Progenitor cell of endocrine pancreas (in vitro differentiated cells): ENCODE results near the gene ICAM3. TPM values are rescaled to one million over a fixed set of nuclear protein-coding genes. Genes with fewer than 3 reads are reported as not detected.
A peak's percentile ranks its signal among the peaks of the same experiment; 100 is the strongest.

Source experiments
- DNase-seq: peaks from one replicate; pipeline ENCODE4 v3.0.0; 2021; ENCODE audit warnings: low spot score; ENCODE audit not compliant: unreplicated experiment
- H3K27ac Mint-ChIP-seq: 2 replicates; pipeline ENCODE4 v1.8.0; 2021; ENCODE audit warnings: mild to moderate bottlenecking, moderate library complexity, mixed read lengths
- H3K27me3 Mint-ChIP-seq: 2 replicates; pipeline ENCODE4 v1.8.0; 2021; ENCODE audit warnings: mixed read lengths
- H3K36me3 Mint-ChIP-seq: 2 replicates; pipeline ENCODE4 v1.8.0; 2022; ENCODE audit warnings: mixed read lengths; ENCODE audit not compliant: insufficient read depth
- H3K4me1 Mint-ChIP-seq: 2 replicates; pipeline ENCODE4 v1.8.0; 2021; ENCODE audit warnings: low read depth, mixed read lengths
- H3K4me3 Mint-ChIP-seq: 2 replicates; pipeline ENCODE4 v1.8.0; 2021; ENCODE audit warnings: low read depth, mild to moderate bottlenecking, moderate library complexity, mixed read lengths
- H3K9me3 Mint-ChIP-seq: 2 replicates; pipeline ENCODE4 v1.8.0; 2021; ENCODE audit warnings: low read depth, mixed read lengths
- CTCF ChIP-seq: fragments of 200-600 bp; sonication (generic); IDR thresholded peaks from one replicate; pipeline ENCODE4 v1.5.0; 2021; ENCODE audit warnings: antibody characterized with exemption, mild to moderate bottlenecking; ENCODE audit not compliant: unreplicated experiment
- total RNA-seq: library from RNA; stranded (reverse); gene quantifications from 2 replicates; pipeline ENCODE4 v1.2.1, GENCODE V29; 2021

ICAM3 gene
- total RNA-seq, 1 donor from 2014 or later = 5.1 TPM

GRCh38 chr19:10299545-10300458, 39.6 kb downstream of the ICAM3 start:
- no peak overlapping the region for H3K27ac Mint-ChIP-seq
- H3K9me3 Mint-ChIP-seq = no peaks in the 10 kb centered on the region
- peaks cover 3% of the 10 kb centered on the region for H3K36me3 Mint-ChIP-seq
- TF ChIP-seq CTCF = no peak
- no peak for DNase-seq
- no peak overlapping the region for H3K4me3 Mint-ChIP-seq
- H3K4me1 Mint-ChIP-seq = peaks cover 5% of the 10 kb centered on the region
- peaks cover 45% of the 10 kb centered on the region for H3K27me3 Mint-ChIP-seq

DNA sequence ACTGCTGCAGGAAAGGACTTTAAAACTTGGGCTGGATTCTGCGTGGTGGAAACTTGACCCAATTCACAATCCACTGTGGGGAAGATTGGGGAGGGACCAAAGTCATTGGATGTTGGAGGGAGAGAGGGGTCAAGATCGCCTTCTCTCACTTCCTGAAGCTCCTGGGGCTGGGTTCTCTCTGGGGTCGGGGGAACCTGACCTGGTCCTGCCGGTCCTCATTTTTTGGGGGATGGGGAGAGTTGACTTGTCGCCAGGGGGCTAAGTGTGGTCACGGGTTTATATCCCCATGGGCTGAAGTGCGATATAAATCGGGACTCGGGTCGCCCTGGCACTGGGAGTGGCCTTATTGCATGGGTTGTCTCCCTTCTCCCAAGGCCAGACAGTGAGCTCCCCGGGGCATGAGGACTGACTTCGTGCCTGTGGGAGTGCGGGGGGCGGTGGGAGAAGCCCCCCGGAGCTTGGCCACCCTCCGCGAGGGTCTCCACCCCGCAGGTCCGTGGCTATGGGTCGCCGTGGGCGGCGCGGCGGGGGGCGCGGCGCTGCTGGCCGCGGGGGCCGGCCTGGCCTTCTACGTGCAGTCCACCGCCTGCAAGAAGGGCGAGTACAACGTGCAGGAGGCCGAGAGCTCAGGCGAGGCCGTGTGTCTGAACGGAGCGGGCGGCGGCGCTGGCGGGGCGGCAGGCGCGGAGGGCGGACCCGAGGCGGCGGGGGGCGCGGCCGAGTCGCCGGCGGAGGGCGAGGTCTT, 43.4 kb downstream of the ICAM3 start:
- no peak for TF ChIP-seq CTCF

GRCh38 chr19:10295305-10295846, 44.0 kb downstream of the ICAM3 start:
- Mint-ChIP-seq H3K4me1 (peaks cover 6% of the 10 kb centered on the region), H3K4me3 (no peak overlapping the region), H3K36me3 (no peaks in the 10 kb centered on the region), H3K9me3 (no peaks in the 10 kb centered on the region), H3K27me3 (peaks cover 77% of the 10 kb centered on the region), H3K27ac (no peak overlapping the region)
- peak; percentile 23 for TF ChIP-seq CTCF
- DNase-seq = no peak

More for the DNA sequence above, 43.4 kb downstream of the ICAM3 start:
- no peaks in the 10 kb centered on the region for H3K9me3 Mint-ChIP-seq
- peaks cover 5% of the 10 kb centered on the region for H3K4me1 Mint-ChIP-seq
- H3K36me3 Mint-ChIP-seq = no peaks in the 10 kb centered on the region
- peaks cover 70% of the 10 kb centered on the region for H3K27me3 Mint-ChIP-seq
- DNase-seq = no peak
- no peak overlapping the region for H3K27ac Mint-ChIP-seq
- no peak overlapping the region for H3K4me3 Mint-ChIP-seq

DNA sequence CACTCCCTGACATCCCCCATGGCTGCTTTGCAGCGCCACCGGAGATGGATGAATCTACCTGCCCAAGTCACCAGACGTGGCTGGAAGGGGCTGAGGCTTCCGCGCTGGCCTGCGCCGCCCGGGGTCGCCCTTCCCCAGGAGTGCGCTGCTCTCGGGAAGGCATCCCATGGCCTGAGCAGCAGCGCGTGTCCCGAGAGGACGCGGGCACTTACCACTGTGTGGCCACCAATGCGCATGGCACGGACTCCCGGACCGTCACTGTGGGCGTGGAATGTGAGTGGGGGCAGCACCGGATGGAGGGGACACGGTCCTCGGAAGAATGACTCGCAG, 45.1 kb downstream of the ICAM3 start:
- no peak for TF ChIP-seq CTCF
- no peak overlapping the region for H3K27ac Mint-ChIP-seq
- no peaks in the 10 kb centered on the region for H3K36me3 Mint-ChIP-seq
- peaks cover 9% of the 10 kb centered on the region for H3K4me1 Mint-ChIP-seq
- no peak overlapping the region for H3K4me3 Mint-ChIP-seq
- no peak for DNase-seq
- H3K9me3 Mint-ChIP-seq = no peaks in the 10 kb centered on the region
- H3K27me3 Mint-ChIP-seq = peaks cover 75% of the 10 kb centered on the region

- Mint-ChIP-seq H3K27me3 (peaks cover 79% of the 10 kb centered on the region), H3K4me3 (no peak overlapping the region), H3K4me1 (peaks cover 10% of the 10 kb centered on the region), H3K27ac (no peak overlapping the region), H3K9me3 (no peaks in the 10 kb centered on the region), H3K36me3 (no peaks in the 10 kb centered on the region)
- no peak for DNase-seq
- TF ChIP-seq CTCF = no peak
Measured at GRCh38 chr19:10293637-10294367, 45.6 kb downstream of the ICAM3 start.
